H9 (cell line): Measurements from ENCODE around the gene DMD. TPM values are rescaled to one million over a fixed set of nuclear protein-coding genes. Genes with fewer than 3 reads are reported as not detected.

Experiments used
- DNase-seq: peaks from one replicate; pipeline ENCODE4 v3.0.0-alpha.2; 2017
- H2AFZ ChIP-seq: one replicate; pipeline ENCODE4 v1.6.1; 2013; ENCODE audit warnings: mild to moderate bottlenecking, low read length, control low read depth, moderate library complexity
- H2AK5ac ChIP-seq: 2 replicates; pipeline ENCODE4 v1.6.1; 2013; ENCODE audit warnings: low read length, control low read depth, mixed read lengths; ENCODE audit not compliant: insufficient read length
- H2BK120ac ChIP-seq: one replicate; pipeline ENCODE4 v1.6.1; 2013; ENCODE audit warnings: low read depth, mild to moderate bottlenecking, low read length, control low read depth, inconsistent platforms; ENCODE audit not compliant: poor library complexity, severe bottlenecking
- H2BK12ac ChIP-seq: 2 replicates; pipeline ENCODE4 v1.6.1; 2013; ENCODE audit warnings: low read length, control low read depth, mixed read lengths, low read depth; ENCODE audit not compliant: insufficient read length
- H2BK15ac ChIP-seq: 2 replicates; pipeline ENCODE4 v1.6.1; 2013; ENCODE audit warnings: low read depth, low read length, control low read depth
- H2BK20ac ChIP-seq: one replicate; pipeline ENCODE4 v1.6.1; 2013; ENCODE audit warnings: low read depth, mild to moderate bottlenecking, low read length, control low read depth, inconsistent platforms; ENCODE audit not compliant: poor library complexity, severe bottlenecking
- H2BK5ac ChIP-seq: 2 replicates; pipeline ENCODE4 v1.6.1; 2013; ENCODE audit warnings: low read length, control low read depth, mixed read lengths; ENCODE audit not compliant: insufficient read length
- H3K14ac ChIP-seq: 2 replicates; pipeline ENCODE4 v1.6.1; 2013; ENCODE audit warnings: low read length, control low read depth; ENCODE audit not compliant: insufficient read depth
- H3K18ac ChIP-seq: 2 replicates; pipeline ENCODE4 v1.6.1; 2013; ENCODE audit warnings: low read depth, mild to moderate bottlenecking, mixed read lengths, low read length, control low read depth; ENCODE audit not compliant: insufficient read length
- H3K23ac ChIP-seq: 2 replicates; pipeline ENCODE4 v1.6.1; 2013; ENCODE audit warnings: low read length, control low read depth, mixed read lengths, low read depth; ENCODE audit not compliant: insufficient read length
- H3K23me2 ChIP-seq: 2 replicates; pipeline ENCODE4 v1.6.1; 2013; ENCODE audit warnings: low read depth, mild to moderate bottlenecking, mixed read lengths, low read length, control low read depth; ENCODE audit not compliant: insufficient read length, poor library complexity, severe bottlenecking
- H3K27ac ChIP-seq: 2 replicates; pipeline ENCODE4 v1.5.1; 2013; ENCODE audit warnings: low read length, control low read depth, mixed read lengths, low read depth; ENCODE audit not compliant: insufficient read length
- H3K27me3 ChIP-seq: 2 replicates; pipeline ENCODE4 v1.6.1; 2013; ENCODE audit warnings: low read length, control low read depth, inconsistent platforms; ENCODE audit not compliant: insufficient read depth
- H3K4ac ChIP-seq: 2 replicates; pipeline ENCODE4 v1.6.1; 2013; ENCODE audit warnings: low read depth, mild to moderate bottlenecking, control low read depth, inconsistent platforms, low read length, moderate library complexity
- H3K4me1 ChIP-seq: 2 replicates; pipeline ENCODE4 v1.6.1; 2013; ENCODE audit warnings: low read length, control low read depth, inconsistent platforms; ENCODE audit not compliant: insufficient read depth
- H3K4me2 ChIP-seq: 2 replicates; pipeline ENCODE4 v1.6.1; 2013; ENCODE audit warnings: low read length, control low read depth, mixed read lengths; ENCODE audit not compliant: insufficient read length, insufficient read depth
- H3K56ac ChIP-seq: 2 replicates; pipeline ENCODE4 v1.6.1; 2013; ENCODE audit warnings: low read depth, mild to moderate bottlenecking, mixed read lengths, low read length, control low read depth; ENCODE audit not compliant: insufficient read length
- H3K79me1 ChIP-seq: 2 replicates; pipeline ENCODE4 v1.6.1; 2013; ENCODE audit warnings: low read depth, mild to moderate bottlenecking, moderate library complexity, low read length, control low read depth, inconsistent platforms; ENCODE audit not compliant: insufficient read depth, poor library complexity, severe bottlenecking
- H3K79me2 ChIP-seq: 2 replicates; pipeline ENCODE4 v1.6.1; 2013; ENCODE audit warnings: low read length, control low read depth, inconsistent platforms; ENCODE audit not compliant: insufficient read depth
- H3K9ac ChIP-seq: 2 replicates; pipeline ENCODE4 v1.6.1; 2013; ENCODE audit warnings: low read length, control low read depth, mixed read lengths; ENCODE audit not compliant: insufficient read length; ENCODE audit errors: extremely low read depth
- H3K9me3 ChIP-seq: one replicate; pipeline ENCODE4 v1.6.1; 2013; ENCODE audit warnings: low read depth, low read length, inconsistent platforms; ENCODE audit not compliant: control insufficient read depth
- H3T11ph ChIP-seq: one replicate; pipeline ENCODE4 v1.6.1; 2013; ENCODE audit warnings: mild to moderate bottlenecking, low read length, control low read depth, inconsistent platforms
- H4K20me1 ChIP-seq: one replicate; pipeline ENCODE4 v1.6.1; 2013; ENCODE audit not compliant: control insufficient read depth, insufficient read length, insufficient read depth
- H4K5ac ChIP-seq: 2 replicates; pipeline ENCODE4 v1.6.1; 2013; ENCODE audit warnings: low read depth, mild to moderate bottlenecking, mixed read lengths, low read length, control low read depth; ENCODE audit not compliant: insufficient read length
- H4K8ac ChIP-seq: replicated peaks from 2 replicates; pipeline ENCODE4 v1.6.1; 2013; ENCODE audit warnings: low read length, control low read depth, mixed read lengths, low read depth; ENCODE audit not compliant: insufficient read length
- H4K91ac ChIP-seq: 2 replicates; pipeline ENCODE4 v1.6.1; 2013; ENCODE audit warnings: low read depth, mild to moderate bottlenecking, moderate library complexity, mixed read lengths, low read length, control low read depth; ENCODE audit not compliant: insufficient read length
- H3K27ac Mint-ChIP-seq, 3 experiments: 2 replicates in 2 of 3; 3 replicates in 1 of 3; pipeline ENCODE4 v1.8.0; 2020 to 2021; ENCODE audit warnings: mixed read lengths in 3 of 3, mild to moderate bottlenecking in 1 of 3, moderate library complexity in 1 of 3
- H3K27me3 Mint-ChIP-seq: 2 replicates; pipeline ENCODE4 v1.8.0; 2021; ENCODE audit warnings: low read depth, mild to moderate bottlenecking, moderate library complexity, mixed read lengths
- H3K36me3 Mint-ChIP-seq, 3 experiments: 2 replicates in 2 of 3; 3 replicates in 1 of 3; pipeline ENCODE4 v1.8.0; 2020 to 2021; ENCODE audit warnings: low read depth in 3 of 3, mixed read lengths in 3 of 3; ENCODE audit not compliant: insufficient read depth in 1 of 3
- H3K4me1 Mint-ChIP-seq, 2 experiments: 2 replicates each; pipeline ENCODE4 v1.8.0; 2020; ENCODE audit warnings: mixed read lengths in 2 of 2
- H3K4me3 Mint-ChIP-seq, 2 experiments: 2 replicates in 1 of 2; 3 replicates in 1 of 2; pipeline ENCODE4 v1.8.0; 2020 to 2021; ENCODE audit warnings: mild to moderate bottlenecking in 2 of 2, mixed read lengths in 2 of 2, moderate library complexity in 1 of 2
- H3K9me3 Mint-ChIP-seq, 2 experiments: 2 replicates in 1 of 2; 3 replicates in 1 of 2; pipeline ENCODE4 v1.8.0; 2020; ENCODE audit warnings: mild to moderate bottlenecking in 2 of 2, mixed read lengths in 2 of 2, moderate library complexity in 1 of 2
- CTCF ChIP-seq: fragments of 200-600 bp; sonication (generic); conservative IDR thresholded peaks from 3 replicates; pipeline ENCODE4 v1.8.0; 2021; ENCODE audit warnings: antibody characterized with exemption, mild to moderate bottlenecking
- whole genome bisulfite sequencing: extraction: QIAGEN DNeasy Blood & Tissue Kit; methylation state at CpG from one replicate; pipeline ENCODE4 v1.1.7; 2013; ENCODE audit warnings: missing lambda C conversion rate, low lambda C conversion rate, mixed read lengths; ENCODE audit not compliant: insufficient read length; ENCODE audit errors: extremely low coverage; 5-methylcytosine and 5-hydroxymethylcytosine counted together
- total RNA-seq: library from RNA; stranded (reverse); gene quantifications from 2 replicates; pipeline ENCODE4 v1.2.1, GENCODE V29; 2021

Gene DMD
- total RNA-seq, 1 experiment from 2014 or later, result 3.8 TPM

GRCh38 chrX:31071262-31071661 lies 2140.1 kb downstream of the DMD start:
- Histone ChIP-seq H3K56ac (no peak overlapping the region), H3K27me3 (no peaks in the 10 kb centered on the region), H3K18ac (no peak overlapping the region), H3T11ph (no peak overlapping the region), H3K4me1 (no peaks in the 10 kb centered on the region), H3K79me2 (no peaks in the 10 kb centered on the region), H4K8ac (no peak overlapping the region), H2AK5ac (no peak overlapping the region), H3K27ac (no peak overlapping the region), H3K79me1 (no peaks in the 10 kb centered on the region), H4K5ac (no peak overlapping the region), H2AFZ (no peak overlapping the region), H2BK12ac (no peak overlapping the region), H2BK5ac (no peak overlapping the region), H2BK15ac (no peak overlapping the region), H3K4ac (no peak overlapping the region), H3K23me2 (no peaks in the 10 kb centered on the region), H3K23ac (no peak overlapping the region), H4K20me1 (no peaks in the 10 kb centered on the region), H4K91ac (no peak overlapping the region), H3K9ac (no peak overlapping the region), H3K14ac (no peak overlapping the region), H2BK20ac (no peak overlapping the region), H3K4me2 (no peak overlapping the region), H2BK120ac (no peak overlapping the region), H3K9me3 (peaks cover 8% of the 10 kb centered on the region)
- Mint-ChIP-seq H3K4me3 (no peak overlapping the region), H3K27me3 (no peaks in the 10 kb centered on the region; the same call in 1 of the 2 replicates), H3K27ac (no peak overlapping the region), H3K36me3 (peaks cover 10 to 14% (median 13%) of the 10 kb centered on the region in 3 experiments; a peak in 6 of 7 replicates), H3K4me1 (no peaks in the 10 kb centered on the region; a peak in 1 of 4 replicates), H3K9me3 (peaks cover 73 to 74% of the 10 kb centered on the region in 2 experiments)
- no peak for DNase-seq
- TF ChIP-seq CTCF, result no peak
- no CpG with 5 or more reads among the region's 18 CpGs for WGBS
